GM10248 (cell line): Measurements from ENCODE around the gene S100A2.

Experiments used
- CTCF ChIA-PET: fragments of 300-600 bp; sonication (Branson Sonifier 250); formaldehyde crosslinking; extraction: SDS; loops from one replicate; lab custom pipeline; 2021; ENCODE audit warnings: antibody characterized with exemption; lab: Yijun Ruan, JAX
- POLR2A ChIA-PET: fragments of 350-650 bp; sonication (Branson Sonifier 250); formaldehyde crosslinking; extraction: SDS; loops from one replicate; lab custom pipeline; 2020; ENCODE audit warnings: antibody characterized with exemption; lab: Yijun Ruan, JAX
- DNase-seq: peaks from one replicate; pipeline ENCODE4 v3.0.0; 2012; ENCODE audit errors: extremely low spot score
- TF ChIP-seq, protein P1 (sequence below): IDR thresholded peaks from 2 replicates; pipeline ENCODE4 v1.5.1; 2012; ENCODE audit warnings: mild to moderate bottlenecking, low read depth; ENCODE audit errors: extremely low read depth, missing control alignments, control extremely low read depth

S100A2 gene

DNA sequence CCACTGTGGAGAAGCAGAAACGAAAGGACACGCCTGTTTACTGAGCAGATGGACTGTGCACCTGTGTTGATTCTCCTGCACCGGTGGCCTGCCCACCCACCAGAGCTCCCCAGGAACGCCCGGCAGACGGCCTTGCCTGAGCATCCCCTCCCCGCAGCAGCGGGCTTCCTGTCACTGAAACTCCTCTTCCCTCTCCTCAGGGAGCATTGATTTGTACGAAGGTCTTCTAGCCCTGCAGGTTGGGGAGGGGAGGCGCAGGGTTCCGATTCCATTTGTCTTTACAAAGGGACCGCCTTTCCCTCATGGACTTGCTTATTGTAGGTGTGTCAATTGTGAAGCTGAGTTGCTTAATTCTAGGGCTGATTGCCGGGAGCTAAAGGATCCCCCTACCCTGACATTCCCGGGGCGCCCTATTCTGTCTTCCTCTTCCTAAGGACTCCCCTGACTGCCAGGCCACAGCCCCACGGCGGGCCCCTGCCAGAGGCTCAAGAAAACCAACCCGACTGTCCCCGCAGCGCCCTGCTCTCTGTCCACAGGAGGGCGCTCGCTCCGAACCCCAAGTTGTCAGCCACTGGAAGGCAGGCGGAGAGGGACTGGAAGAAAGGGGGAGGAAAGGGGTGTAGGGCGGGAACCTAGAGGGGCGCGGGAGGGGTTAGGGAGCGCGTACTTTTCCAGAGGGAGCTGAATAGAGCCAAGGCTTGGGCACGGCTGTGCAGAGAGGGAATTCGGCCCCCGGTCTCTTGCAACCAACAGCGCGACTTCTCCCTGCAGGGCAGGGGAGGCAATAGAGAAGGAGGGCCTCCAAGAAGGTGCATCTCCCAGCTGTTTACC is 32.7 kb downstream of the S100A2 start:
- ChIA-PET CTCF (interaction anchor here (0.6 to 8.8 kb wide), 25 partner anchors 8 to 210 kb away, joined by 3 to 126 read pairs (median 4); partner anchors contain the start of genes S100A13, S100A14, S100A2 and S100A3), POLR2A (no interaction called here)
- TF ChIP-seq, protein P1, sequence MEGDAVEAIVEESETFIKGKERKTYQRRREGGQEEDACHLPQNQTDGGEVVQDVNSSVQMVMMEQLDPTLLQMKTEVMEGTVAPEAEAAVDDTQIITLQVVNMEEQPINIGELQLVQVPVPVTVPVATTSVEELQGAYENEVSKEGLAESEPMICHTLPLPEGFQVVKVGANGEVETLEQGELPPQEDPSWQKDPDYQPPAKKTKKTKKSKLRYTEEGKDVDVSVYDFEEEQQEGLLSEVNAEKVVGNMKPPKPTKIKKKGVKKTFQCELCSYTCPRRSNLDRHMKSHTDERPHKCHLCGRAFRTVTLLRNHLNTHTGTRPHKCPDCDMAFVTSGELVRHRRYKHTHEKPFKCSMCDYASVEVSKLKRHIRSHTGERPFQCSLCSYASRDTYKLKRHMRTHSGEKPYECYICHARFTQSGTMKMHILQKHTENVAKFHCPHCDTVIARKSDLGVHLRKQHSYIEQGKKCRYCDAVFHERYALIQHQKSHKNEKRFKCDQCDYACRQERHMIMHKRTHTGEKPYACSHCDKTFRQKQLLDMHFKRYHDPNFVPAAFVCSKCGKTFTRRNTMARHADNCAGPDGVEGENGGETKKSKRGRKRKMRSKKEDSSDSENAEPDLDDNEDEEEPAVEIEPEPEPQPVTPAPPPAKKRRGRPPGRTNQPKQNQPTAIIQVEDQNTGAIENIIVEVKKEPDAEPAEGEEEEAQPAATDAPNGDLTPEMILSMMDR: peak; percentile 87
- DNase-seq: peak; percentile 83

DNA sequence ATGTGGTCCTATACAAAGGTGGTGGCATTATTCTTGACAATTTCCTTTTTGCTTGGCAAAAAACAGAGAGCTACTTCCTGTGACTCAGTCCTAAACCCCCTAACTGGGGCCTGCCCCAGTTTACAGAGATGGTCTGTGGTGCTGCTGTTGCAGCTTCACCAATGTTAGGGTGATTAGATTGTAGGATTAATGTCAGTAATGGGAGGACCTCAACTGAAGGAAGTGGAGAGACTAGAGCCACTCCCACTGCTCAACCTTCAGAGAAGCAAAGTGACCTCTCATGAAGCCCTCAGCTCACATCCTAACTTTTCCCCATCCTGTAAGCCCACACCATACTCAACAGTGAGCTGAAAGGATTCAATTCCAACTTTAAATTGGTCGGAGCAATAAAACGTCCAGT is 33.5 kb downstream of the S100A2 start:
- no peak for DNase-seq
- POLR2A ChIA-PET: no interaction called here
- CTCF ChIA-PET: interaction anchor here (0.8 to 8.8 kb wide), 16 partner anchors 9 to 211 kb away, joined by 3 to 126 read pairs (median 6); partner anchors contain the start of genes S100A13, S100A14, S100A2 and S100A3
- TF ChIP-seq, protein P1: no peak

DNA sequence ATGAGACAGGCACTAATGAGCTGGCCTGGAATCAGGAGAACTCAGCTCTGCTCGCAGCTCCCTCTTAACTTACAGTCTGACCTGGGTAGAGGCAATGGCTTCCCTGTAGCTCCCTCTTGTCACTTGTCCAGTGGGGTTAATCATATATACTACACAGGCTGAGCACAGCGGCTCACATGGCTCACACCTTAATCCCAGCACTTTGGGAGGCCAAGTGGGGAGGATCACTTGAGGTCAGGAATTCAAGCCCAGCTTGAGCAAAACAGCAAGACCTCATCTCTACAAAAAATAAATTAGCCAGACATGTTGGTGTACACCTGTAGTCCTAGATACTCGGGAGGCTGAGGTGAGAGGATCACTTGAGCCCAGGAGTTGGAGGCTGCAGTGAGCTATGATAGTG is 34.0 kb downstream of the S100A2 start:
- TF ChIP-seq, protein P1: no peak
- ChIA-PET POLR2A (no interaction called here), CTCF (interaction anchor here (1.1 to 8.8 kb wide), 13 partner anchors 9 to 212 kb away, joined by 3 to 126 read pairs (median 8); partner anchors contain the start of genes S100A13, S100A2, S100A3 and S100A4)
- DNase-seq: no peak

DNA sequence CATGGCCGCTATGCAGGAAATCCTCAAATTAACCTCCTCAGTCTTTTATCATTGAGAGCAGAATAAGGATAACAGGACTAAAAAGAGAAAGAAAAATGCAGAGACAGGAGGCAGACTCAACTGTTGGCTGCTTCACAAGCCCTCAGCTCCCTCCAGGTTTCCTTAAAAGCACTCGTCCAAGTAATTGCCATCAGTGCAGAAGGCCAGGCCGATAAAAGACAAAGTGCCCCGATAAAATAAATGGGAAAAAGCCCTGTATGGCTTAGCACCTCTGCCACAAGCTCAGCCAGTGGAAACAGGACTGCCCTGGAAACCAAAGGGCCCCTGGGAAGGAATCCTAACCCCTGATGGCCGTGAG is 38.0 kb downstream of the S100A2 start:
- DNase-seq: no peak
- POLR2A ChIA-PET: no interaction called here
- TF ChIP-seq, protein P1: no peak
- CTCF ChIA-PET: interaction anchor here (0.7 to 2.4 kb wide), 6 partner anchors 13 to 45 kb away, joined by 3 to 7 read pairs (median 4); partner anchors contain the start of gene S100A5

DNA sequence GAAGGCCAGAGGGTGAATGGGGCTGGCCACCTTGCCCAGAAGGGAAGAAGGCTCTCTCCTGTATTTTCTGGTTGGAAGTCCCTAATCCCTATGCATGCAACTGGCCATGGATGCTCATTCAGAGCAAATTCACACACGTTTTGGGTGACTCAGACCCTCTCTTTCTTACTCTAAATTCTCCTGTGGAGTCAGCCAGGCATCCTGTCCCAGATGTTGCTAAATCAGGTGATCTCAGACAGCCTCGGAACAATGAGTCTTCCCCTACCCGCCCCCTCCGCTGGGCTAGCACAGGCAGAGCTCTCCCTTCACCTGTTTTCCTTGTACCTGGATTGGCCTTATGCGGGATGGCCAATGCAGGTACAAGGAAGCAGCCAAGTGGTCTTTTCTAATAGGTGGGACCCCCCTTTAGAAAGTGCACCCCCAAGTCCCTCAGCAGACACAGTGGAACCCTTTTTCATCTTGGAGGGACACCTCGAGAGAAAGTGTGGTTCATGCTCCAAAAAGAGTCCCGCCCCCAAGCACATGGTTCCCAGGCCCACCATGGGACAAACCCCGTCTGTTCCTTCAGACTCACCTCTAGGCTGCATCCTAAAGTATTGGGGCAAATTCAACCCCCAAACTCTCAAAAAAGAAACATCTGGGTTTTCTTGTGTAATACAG is 38.5 kb downstream of the S100A2 start:
- POLR2A ChIA-PET: no interaction called here
- TF ChIP-seq, protein P1: no peak
- CTCF ChIA-PET: interaction anchor here (1.1 to 2.5 kb wide), 6 partner anchors 8 to 45 kb away, joined by 3 to 7 read pairs (median 4); partner anchors contain the start of genes S100A5 and S100A6
- no peak for DNase-seq

- TF ChIP-seq, protein P1: no peak
- CTCF ChIA-PET: interaction anchor here (0.8 to 2.6 kb wide), 11 partner anchors 7 to 101 kb away, joined by 3 to 11 read pairs (median 7); partner anchors contain the start of genes S100A13, S100A5 and S100A6
- no peak for DNase-seq
These were observed 39.5 kb downstream of the S100A2 start for GRCh38 chr1:153526132-153526543.

More at GRCh38 chr1:153526132-153526543, 39.5 kb downstream of the S100A2 start:
- POLR2A ChIA-PET: no interaction called here
